Measurements from ENCODE around the gene FOLR3.
"Not testable (repeated sequence)": the region's sequence is repeated elsewhere in the genome, so short reads cannot be mapped to it uniquely, and the experiment has no call there.

DNA sequence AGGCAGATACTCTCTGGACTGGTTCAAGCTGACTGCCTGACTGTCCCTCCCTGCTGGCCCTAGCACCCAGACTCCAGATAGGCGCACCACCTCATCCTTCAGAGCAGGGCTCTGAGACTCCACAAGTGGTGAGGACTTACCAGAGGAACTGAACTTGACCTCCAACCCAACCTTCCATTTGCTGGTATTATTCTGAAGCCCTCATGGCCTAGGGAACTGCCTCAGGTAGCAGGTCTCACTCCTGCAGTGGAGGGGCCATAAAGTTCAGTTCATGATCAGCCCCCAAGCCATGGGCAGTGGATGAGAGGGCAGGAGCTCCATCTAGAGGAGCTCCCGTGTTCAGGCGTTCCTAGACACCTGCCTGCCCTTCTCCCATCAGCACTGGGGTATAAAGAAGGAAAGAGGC, 46.0 kb downstream of the FOLR3 start:
- not testable (repeated sequence) for TF ChIP-seq POLR2A (IDR thresholded peaks at IDR 0.05; ENCODE audit: low read depth, low read length); NFE2L2 (IDR thresholded peaks at IDR 0.05; ENCODE audit: low read depth, low read length); BHLHE40 (IDR thresholded peaks at IDR 0.05; ENCODE audit: low read depth, low read length); RFX5 (IDR thresholded peaks at IDR 0.05; ENCODE audit: low read depth, low read length); SMC3 (IDR thresholded peaks at IDR 0.05; ENCODE audit: low read depth, low read length); RCOR1 (IDR thresholded peaks at IDR 0.05; ENCODE audit: insufficient replicate concordance, low read length); CHD1 (IDR thresholded peaks at IDR 0.05; ENCODE audit: low read depth, low read length); CEBPB (IDR thresholded peaks at IDR 0.05; ENCODE audit: low read depth, low read length); FOS (IDR thresholded peaks at IDR 0.05; ENCODE audit: low read depth, low read length); MAZ (IDR thresholded peaks at IDR 0.05; ENCODE audit: borderline replicate concordance, low read depth, low read length); MXI1 (IDR thresholded peaks at IDR 0.05; ENCODE audit: borderline replicate concordance, low read depth, low read length)
- TF ChIP-seq, protein P1, sequence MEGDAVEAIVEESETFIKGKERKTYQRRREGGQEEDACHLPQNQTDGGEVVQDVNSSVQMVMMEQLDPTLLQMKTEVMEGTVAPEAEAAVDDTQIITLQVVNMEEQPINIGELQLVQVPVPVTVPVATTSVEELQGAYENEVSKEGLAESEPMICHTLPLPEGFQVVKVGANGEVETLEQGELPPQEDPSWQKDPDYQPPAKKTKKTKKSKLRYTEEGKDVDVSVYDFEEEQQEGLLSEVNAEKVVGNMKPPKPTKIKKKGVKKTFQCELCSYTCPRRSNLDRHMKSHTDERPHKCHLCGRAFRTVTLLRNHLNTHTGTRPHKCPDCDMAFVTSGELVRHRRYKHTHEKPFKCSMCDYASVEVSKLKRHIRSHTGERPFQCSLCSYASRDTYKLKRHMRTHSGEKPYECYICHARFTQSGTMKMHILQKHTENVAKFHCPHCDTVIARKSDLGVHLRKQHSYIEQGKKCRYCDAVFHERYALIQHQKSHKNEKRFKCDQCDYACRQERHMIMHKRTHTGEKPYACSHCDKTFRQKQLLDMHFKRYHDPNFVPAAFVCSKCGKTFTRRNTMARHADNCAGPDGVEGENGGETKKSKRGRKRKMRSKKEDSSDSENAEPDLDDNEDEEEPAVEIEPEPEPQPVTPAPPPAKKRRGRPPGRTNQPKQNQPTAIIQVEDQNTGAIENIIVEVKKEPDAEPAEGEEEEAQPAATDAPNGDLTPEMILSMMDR (conservative IDR thresholded peaks at IDR 0.05; ENCODE audit: low read depth, low read length), result peak; percentile 33; the same call in 1 of the 2 replicates
- TF ChIP-seq, protein P2, sequence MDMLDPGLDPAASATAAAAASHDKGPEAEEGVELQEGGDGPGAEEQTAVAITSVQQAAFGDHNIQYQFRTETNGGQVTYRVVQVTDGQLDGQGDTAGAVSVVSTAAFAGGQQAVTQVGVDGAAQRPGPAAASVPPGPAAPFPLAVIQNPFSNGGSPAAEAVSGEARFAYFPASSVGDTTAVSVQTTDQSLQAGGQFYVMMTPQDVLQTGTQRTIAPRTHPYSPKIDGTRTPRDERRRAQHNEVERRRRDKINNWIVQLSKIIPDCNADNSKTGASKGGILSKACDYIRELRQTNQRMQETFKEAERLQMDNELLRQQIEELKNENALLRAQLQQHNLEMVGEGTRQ (IDR thresholded peaks at IDR 0.05; ENCODE audit: low read depth, low read length), result not testable (repeated sequence)
- TF ChIP-seq RAD21 (IDR thresholded peaks at IDR 0.05; ENCODE audit: low read length), result peak; percentile 50

Data from IMR-90 (cell line).